Measurements from ENCODE around the gene CCNH.

CCNH gene

GRCh38 chr5:87411586-87411972 is 1.2 kb downstream of the CCNH start:
- ATAC-seq (ENCODE audit: insufficient read depth, low read depth): no peak
- no peak for DNase-seq
- Histone ChIP-seq H3K9me3 (ENCODE audit: insufficient read depth, low read length, severe bottlenecking) (no peaks in the 10 kb centered on the region), H3K27ac (ENCODE audit: low read length) (peak overlapping the region; percentile 95), H3K79me2 (ENCODE audit: insufficient read depth, low read length) (peaks cover 41% of the 10 kb centered on the region), H3K4me2 (ENCODE audit: insufficient read depth, low read length) (peak overlapping the region; percentile 75), H4K20me1 (ENCODE audit: insufficient read depth, low read length) (peaks cover 8% of the 10 kb centered on the region; the same call in 1 of the 2 replicates), H3K27me3 (ENCODE audit: insufficient read depth, low read length, poor library complexity) (no peaks in the 10 kb centered on the region), H3K4me3 (ENCODE audit: low read depth in 1 of 2, low read length in 2 of 2) (peak overlapping the region; percentile 65 to 90; a peak in 3 of 4 replicates), H3K4me1 (ENCODE audit: insufficient read depth, low read length) (peaks cover 36% of the 10 kb centered on the region), H2AFZ (ENCODE audit: low read depth, low read length) (peak overlapping the region; percentile 99), H3K36me3 (ENCODE audit: insufficient read depth, low read length) (peaks cover 43% of the 10 kb centered on the region), H3K9ac (ENCODE audit: low read depth, low read length) (peak overlapping the region; percentile 84)
- TF ChIP-seq EZH2 (IDR thresholded peaks at IDR 0.05; ENCODE audit: borderline replicate concordance, low read depth, low read length, severe bottlenecking): no peak
- TF ChIP-seq, protein P1, sequence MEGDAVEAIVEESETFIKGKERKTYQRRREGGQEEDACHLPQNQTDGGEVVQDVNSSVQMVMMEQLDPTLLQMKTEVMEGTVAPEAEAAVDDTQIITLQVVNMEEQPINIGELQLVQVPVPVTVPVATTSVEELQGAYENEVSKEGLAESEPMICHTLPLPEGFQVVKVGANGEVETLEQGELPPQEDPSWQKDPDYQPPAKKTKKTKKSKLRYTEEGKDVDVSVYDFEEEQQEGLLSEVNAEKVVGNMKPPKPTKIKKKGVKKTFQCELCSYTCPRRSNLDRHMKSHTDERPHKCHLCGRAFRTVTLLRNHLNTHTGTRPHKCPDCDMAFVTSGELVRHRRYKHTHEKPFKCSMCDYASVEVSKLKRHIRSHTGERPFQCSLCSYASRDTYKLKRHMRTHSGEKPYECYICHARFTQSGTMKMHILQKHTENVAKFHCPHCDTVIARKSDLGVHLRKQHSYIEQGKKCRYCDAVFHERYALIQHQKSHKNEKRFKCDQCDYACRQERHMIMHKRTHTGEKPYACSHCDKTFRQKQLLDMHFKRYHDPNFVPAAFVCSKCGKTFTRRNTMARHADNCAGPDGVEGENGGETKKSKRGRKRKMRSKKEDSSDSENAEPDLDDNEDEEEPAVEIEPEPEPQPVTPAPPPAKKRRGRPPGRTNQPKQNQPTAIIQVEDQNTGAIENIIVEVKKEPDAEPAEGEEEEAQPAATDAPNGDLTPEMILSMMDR (IDR thresholded peaks at IDR 0.05; ENCODE audit: borderline replicate concordance, extremely low read depth, low read length, poor library complexity, severe bottlenecking): no peak

- DNase-seq (no peak), ATAC-seq (ENCODE audit: insufficient read depth, low read depth) (no peak)
- Histone ChIP-seq H3K27ac (ENCODE audit: low read length) (no peak overlapping the region), H3K4me3 (ENCODE audit: low read depth in 1 of 2, low read length in 2 of 2) (peak overlapping the region; percentile 65 to 90; a peak in 2 of 4 replicates), H3K4me1 (ENCODE audit: insufficient read depth, low read length) (peaks cover 36% of the 10 kb centered on the region), H3K9me3 (ENCODE audit: insufficient read depth, low read length, severe bottlenecking) (no peaks in the 10 kb centered on the region), H3K36me3 (ENCODE audit: insufficient read depth, low read length) (peaks cover 49% of the 10 kb centered on the region), H3K79me2 (ENCODE audit: insufficient read depth, low read length) (peaks cover 41% of the 10 kb centered on the region), H3K4me2 (ENCODE audit: insufficient read depth, low read length) (peak overlapping the region; percentile 75), H3K27me3 (ENCODE audit: insufficient read depth, low read length, poor library complexity) (no peaks in the 10 kb centered on the region), H3K9ac (ENCODE audit: low read depth, low read length) (peak overlapping the region; percentile 84; the same call in 1 of the 2 replicates), H2AFZ (ENCODE audit: low read depth, low read length) (no peak overlapping the region), H4K20me1 (ENCODE audit: insufficient read depth, low read length) (peaks cover 8% of the 10 kb centered on the region; the same call in 1 of the 2 replicates)
- TF ChIP-seq, protein P1 (IDR thresholded peaks at IDR 0.05; ENCODE audit: borderline replicate concordance, extremely low read depth, low read length, poor library complexity, severe bottlenecking): no peak
- no peak for TF ChIP-seq EZH2 (IDR thresholded peaks at IDR 0.05; ENCODE audit: borderline replicate concordance, low read depth, low read length, severe bottlenecking)
Measured at GRCh38 chr5:87410931-87411330, 1.8 kb downstream of the CCNH start.

- Histone ChIP-seq H3K4me2 (ENCODE audit: insufficient read depth, low read length) (no peak overlapping the region), H3K27me3 (ENCODE audit: insufficient read depth, low read length, poor library complexity) (no peaks in the 10 kb centered on the region), H4K20me1 (ENCODE audit: insufficient read depth, low read length) (peaks cover 8% of the 10 kb centered on the region; the same call in 1 of the 2 replicates), H3K36me3 (ENCODE audit: insufficient read depth, low read length) (peaks cover 77% of the 10 kb centered on the region), H3K79me2 (ENCODE audit: insufficient read depth, low read length) (peaks cover 39% of the 10 kb centered on the region), H3K9me3 (ENCODE audit: insufficient read depth, low read length, severe bottlenecking) (no peaks in the 10 kb centered on the region), H2AFZ (ENCODE audit: low read depth, low read length) (no peak overlapping the region), H3K4me1 (ENCODE audit: insufficient read depth, low read length) (peaks cover 28% of the 10 kb centered on the region), H3K9ac (ENCODE audit: low read depth, low read length) (no peak overlapping the region), H3K4me3 (ENCODE audit: low read depth in 1 of 2, low read length in 2 of 2) (no peak overlapping the region), H3K27ac (ENCODE audit: low read length) (no peak overlapping the region)
- DNase-seq (no peak), ATAC-seq (ENCODE audit: insufficient read depth, low read depth) (no peak)
- TF ChIP-seq, protein P1 (IDR thresholded peaks at IDR 0.05; ENCODE audit: borderline replicate concordance, extremely low read depth, low read length, poor library complexity, severe bottlenecking): no peak
- no peak for TF ChIP-seq EZH2 (IDR thresholded peaks at IDR 0.05; ENCODE audit: borderline replicate concordance, low read depth, low read length, severe bottlenecking)
Measured at GRCh38 chr5:87408204-87408603, 4.5 kb downstream of the CCNH start.

All from DND-41 (cell line).